Large intestine (tissue), 3 donors: ENCODE data around the gene FOXL1. TPM values are rescaled to one million over a fixed set of nuclear protein-coding genes. Genes with fewer than 3 reads are reported as not detected.

Experiments
- DNase-seq, 2 donors: peaks; one replicate each; pipeline versions ENCODE4 v3.0.0 to v3.0.0-alpha.2; 2013
- H3K27ac ChIP-seq: one replicate; pipeline ENCODE4 v1.5.1; 2013; ENCODE audit warnings: low read length
- H3K27me3 ChIP-seq: 2 replicates; pipeline ENCODE4 v1.6.1; 2013; ENCODE audit warnings: low read length; ENCODE audit not compliant: control insufficient read depth, insufficient read depth
- H3K36me3 ChIP-seq: 2 replicates; pipeline ENCODE4 v1.6.1; 2013; ENCODE audit warnings: low read length; ENCODE audit not compliant: control insufficient read depth, insufficient read depth
- H3K4me1 ChIP-seq: one replicate; pipeline ENCODE4 v1.6.1; 2013; ENCODE audit warnings: low read length; ENCODE audit not compliant: control insufficient read depth, insufficient read depth
- H3K4me3 ChIP-seq: one replicate; pipeline ENCODE4 v1.5.1; 2013; ENCODE audit warnings: low read length
- H3K9me3 ChIP-seq: one replicate; pipeline ENCODE4 v1.6.1; 2013; ENCODE audit warnings: mild to moderate bottlenecking, low read depth, low read length, moderate library complexity; ENCODE audit not compliant: control insufficient read depth
- WGBS: methylation state at CpG from one replicate; pipeline ENCODE4 v1.1.5; 2013; ENCODE audit warnings: low lambda C conversion rate; ENCODE audit not compliant: insufficient coverage; 5-methylcytosine and 5-hydroxymethylcytosine counted together
- polyA plus RNA-seq: library from polyadenylated mRNA; unstranded; fragments of 120-200 nt; gene quantifications from one replicate; pipeline ENCODE4 v1.2.1, GENCODE V29; 2013

Gene FOXL1
- polyA plus RNA-seq, 1 donor, result 5.1 TPM

GRCh38 chr16:86618431-86619238, 40.3 kb downstream of the FOXL1 start:
- peak; percentile 9 to 10 for DNase-seq
- H3K4me1 ChIP-seq, result no peaks in the 10 kb centered on the region
- H3K4me3 ChIP-seq, result no peak overlapping the region
- H3K36me3 ChIP-seq, result no peaks in the 10 kb centered on the region
- WGBS, result no CpG with 5 or more reads among the region's 16 CpGs
- no peaks in the 10 kb centered on the region for H3K9me3 ChIP-seq
- H3K27me3 ChIP-seq, result peaks cover 2% of the 10 kb centered on the region
- H3K27ac ChIP-seq, result no peak overlapping the region

GRCh38 chr16:86619239-86619794, 41.0 kb downstream of the FOXL1 start:
- WGBS, result no CpG with 5 or more reads among the region's 23 CpGs
- no peaks in the 10 kb centered on the region for H3K4me1 ChIP-seq
- H3K27ac ChIP-seq, result no peak overlapping the region
- no peak for DNase-seq
- H3K36me3 ChIP-seq, result no peaks in the 10 kb centered on the region
- peaks cover 6% of the 10 kb centered on the region for H3K27me3 ChIP-seq
- H3K9me3 ChIP-seq, result no peaks in the 10 kb centered on the region
- H3K4me3 ChIP-seq, result no peak overlapping the region

GRCh38 chr16:86620184-86620583, 41.8 kb downstream of the FOXL1 start:
- no CpG with 5 or more reads among the region's 1 CpG for WGBS
- no peak overlapping the region for H3K27ac ChIP-seq
- no peak for DNase-seq

GRCh38 chr16:86621966-86622365, 43.6 kb downstream of the FOXL1 start:
- H3K36me3 ChIP-seq, result no peaks in the 10 kb centered on the region
- no peaks in the 10 kb centered on the region for H3K9me3 ChIP-seq
- no peak overlapping the region for H3K4me3 ChIP-seq
- no peak overlapping the region for H3K27ac ChIP-seq
- no peak for DNase-seq
- no peaks in the 10 kb centered on the region for H3K4me1 ChIP-seq
- no CpG with 5 or more reads among the region's 10 CpGs for WGBS
- peaks cover 6% of the 10 kb centered on the region for H3K27me3 ChIP-seq

More at GRCh38 chr16:86620184-86620583, 41.8 kb downstream of the FOXL1 start:
- H3K9me3 ChIP-seq, result no peaks in the 10 kb centered on the region
- no peaks in the 10 kb centered on the region for H3K4me1 ChIP-seq
- peaks cover 6% of the 10 kb centered on the region for H3K27me3 ChIP-seq
- no peaks in the 10 kb centered on the region for H3K36me3 ChIP-seq
- H3K4me3 ChIP-seq, result no peak overlapping the region

GRCh38 chr16:86622700-86623615, 44.6 kb downstream of the FOXL1 start:
- no peaks in the 10 kb centered on the region for H3K9me3 ChIP-seq
- no peak overlapping the region for H3K4me3 ChIP-seq
- no peak overlapping the region for H3K27ac ChIP-seq
- H3K4me1 ChIP-seq, result no peaks in the 10 kb centered on the region
- no peak for DNase-seq
- peaks cover 6% of the 10 kb centered on the region for H3K27me3 ChIP-seq
- WGBS, result 93% methylated on average over 5 of the region's 16 CpGs
- H3K36me3 ChIP-seq, result no peaks in the 10 kb centered on the region

- WGBS, result no CpG with 5 or more reads among the region's 17 CpGs
- Histone ChIP-seq H3K9me3 (no peaks in the 10 kb centered on the region), H3K4me3 (no peak overlapping the region), H3K27ac (no peak overlapping the region), H3K36me3 (no peaks in the 10 kb centered on the region), H3K27me3 (peaks cover 4% of the 10 kb centered on the region), H3K4me1 (no peaks in the 10 kb centered on the region)
- DNase-seq, result no peak
Observed at GRCh38 chr16:86625029-86625428, 46.7 kb downstream of the FOXL1 start.

GRCh38 chr16:86625821-86626220, 47.5 kb downstream of the FOXL1 start:
- H3K27me3 ChIP-seq, result peaks cover 4% of the 10 kb centered on the region
- WGBS, result no CpG with 5 or more reads among the region's 7 CpGs
- no peaks in the 10 kb centered on the region for H3K36me3 ChIP-seq
- H3K9me3 ChIP-seq, result no peaks in the 10 kb centered on the region
- H3K27ac ChIP-seq, result no peak overlapping the region
- H3K4me1 ChIP-seq, result no peaks in the 10 kb centered on the region
- no peak overlapping the region for H3K4me3 ChIP-seq
- DNase-seq, result no peak

- no peaks in the 10 kb centered on the region for H3K36me3 ChIP-seq
- no peak overlapping the region for H3K4me3 ChIP-seq
- peaks cover 4% of the 10 kb centered on the region for H3K27me3 ChIP-seq
- no peak for DNase-seq
- no peak overlapping the region for H3K27ac ChIP-seq
- H3K4me1 ChIP-seq, result no peaks in the 10 kb centered on the region
- no CpG with 5 or more reads among the region's 12 CpGs for WGBS
- H3K9me3 ChIP-seq, result no peaks in the 10 kb centered on the region
Observed at GRCh38 chr16:86626284-86626683, 47.9 kb downstream of the FOXL1 start.

GRCh38 chr16:86626966-86627365, 48.6 kb downstream of the FOXL1 start:
- Histone ChIP-seq H3K36me3 (no peaks in the 10 kb centered on the region), H3K27ac (no peak overlapping the region), H3K4me1 (no peaks in the 10 kb centered on the region), H3K4me3 (no peak overlapping the region), H3K9me3 (no peaks in the 10 kb centered on the region), H3K27me3 (peaks cover 4% of the 10 kb centered on the region)
- no peak for DNase-seq
- WGBS, result no CpG with 5 or more reads among the region's 8 CpGs

GRCh38 chr16:86628614-86629013, 50.3 kb downstream of the FOXL1 start:
- Histone ChIP-seq H3K9me3 (no peaks in the 10 kb centered on the region), H3K27ac (no peak overlapping the region), H3K36me3 (no peaks in the 10 kb centered on the region), H3K27me3 (peaks cover 6% of the 10 kb centered on the region), H3K4me1 (no peaks in the 10 kb centered on the region), H3K4me3 (no peak overlapping the region)
- DNase-seq, result no peak
- WGBS, result no CpG with 5 or more reads among the region's 5 CpGs
